Esophagus muscularis mucosa (tissue), 4 donors: Measurements from ENCODE around the gene WNK4. TPM values are rescaled to one million over a fixed set of nuclear protein-coding genes. Genes with fewer than 3 reads are reported as not detected.
A peak's percentile ranks its signal among the peaks of the same experiment; 100 is the strongest.

Source experiments
- DNase-seq: peaks from one replicate; pipeline ENCODE4 v3.0.0-alpha.2; 2017; ENCODE audit errors: extremely low spot score
- H3K27ac ChIP-seq, 4 donors: fragments of 200-600 bp; sonication (generic); replicated peaks in 1 of 4; 1 replicate in 3 of 4; 2 replicates in 1 of 4; pipeline ENCODE4 v1.5.1; 2016 to 2019; ENCODE audit warnings: mild to moderate bottlenecking in 1 of 4
- H3K27me3 ChIP-seq, 4 donors: fragments of 200-600 bp; sonication (generic); one replicate each; pipeline versions ENCODE4 v1.5.1 to v1.6.0; 2016 to 2019
- H3K36me3 ChIP-seq, 4 donors: fragments of 200-600 bp; sonication (generic); one replicate each; pipeline ENCODE4 v1.5.1; 2016 to 2019
- H3K4me1 ChIP-seq, 4 donors: fragments of 200-600 bp; sonication (generic); one replicate each; pipeline ENCODE4 v1.5.1; 2016 to 2019
- H3K4me3 ChIP-seq, 4 donors: fragments of 200-600 bp; sonication (generic); 1 replicate in 2 of 4; 2 replicates in 2 of 4; pipeline ENCODE4 v1.5.1; 2016 to 2019; ENCODE audit warnings: mild to moderate bottlenecking in 4 of 4, moderate library complexity in 1 of 4
- H3K9me3 ChIP-seq, 4 donors: fragments of 200-600 bp; sonication (generic); 1 replicate in 3 of 4; 2 replicates in 1 of 4; pipeline ENCODE4 v1.5.1; 2016 to 2019
- EP300 ChIP-seq: sonication (generic); formaldehyde crosslinking; IDR thresholded peaks from one replicate; pipeline ENCODE4 v1.6.1; 2017; ENCODE audit warnings: antibody characterized with exemption
- POLR2A ChIP-seq: fragments of 450-650 bp; IDR thresholded peaks from one replicate; pipeline ENCODE4 v1.6.1; 2017; ENCODE audit warnings: antibody characterized with exemption, moderate library complexity, mild to moderate bottlenecking, low read depth
- POLR2AphosphoS5 ChIP-seq, 2 donors: sonication (generic); formaldehyde crosslinking; IDR thresholded peaks; one replicate each; pipeline ENCODE4 v1.6.1; 2017; ENCODE audit warnings: antibody characterized with exemption in 2 of 2
- WGBS: methylation state at CpG from one replicate; pipeline ENCODE4 v1.1.5; 2018; 5-methylcytosine and 5-hydroxymethylcytosine counted together
- intact Hi-C: fragments of 100-400 bp; cut with DNase I; formaldehyde crosslinking; loops from one replicate; pipeline ENCODE4 v1.15.1; 2023
- total RNA-seq, 4 donors: library from RNA; depleted of rRNA; stranded (reverse); fragments of >200 nt; gene quantifications; one replicate each; pipeline versions ENCODE4 v1.1.0 to v1.2.1, GENCODE V29; 2016
- TF ChIP-seq, protein P1 (sequence below), 3 experiments: fragments of 200-600 bp in 2 of 3; fragments of 450-650 bp in 1 of 3; sonication (generic) in 2 of 3; IDR thresholded peaks; one replicate each; pipeline ENCODE4 v1.5.1; 2017 to 2019; ENCODE audit warnings: antibody characterized with exemption in 3 of 3, mild to moderate bottlenecking in 2 of 3, moderate library complexity in 1 of 3

The WNK4 gene
- total RNA-seq, 4 donors from 2014 or later, result 0.50 to 2.9 (median 2.1) TPM

DNA sequence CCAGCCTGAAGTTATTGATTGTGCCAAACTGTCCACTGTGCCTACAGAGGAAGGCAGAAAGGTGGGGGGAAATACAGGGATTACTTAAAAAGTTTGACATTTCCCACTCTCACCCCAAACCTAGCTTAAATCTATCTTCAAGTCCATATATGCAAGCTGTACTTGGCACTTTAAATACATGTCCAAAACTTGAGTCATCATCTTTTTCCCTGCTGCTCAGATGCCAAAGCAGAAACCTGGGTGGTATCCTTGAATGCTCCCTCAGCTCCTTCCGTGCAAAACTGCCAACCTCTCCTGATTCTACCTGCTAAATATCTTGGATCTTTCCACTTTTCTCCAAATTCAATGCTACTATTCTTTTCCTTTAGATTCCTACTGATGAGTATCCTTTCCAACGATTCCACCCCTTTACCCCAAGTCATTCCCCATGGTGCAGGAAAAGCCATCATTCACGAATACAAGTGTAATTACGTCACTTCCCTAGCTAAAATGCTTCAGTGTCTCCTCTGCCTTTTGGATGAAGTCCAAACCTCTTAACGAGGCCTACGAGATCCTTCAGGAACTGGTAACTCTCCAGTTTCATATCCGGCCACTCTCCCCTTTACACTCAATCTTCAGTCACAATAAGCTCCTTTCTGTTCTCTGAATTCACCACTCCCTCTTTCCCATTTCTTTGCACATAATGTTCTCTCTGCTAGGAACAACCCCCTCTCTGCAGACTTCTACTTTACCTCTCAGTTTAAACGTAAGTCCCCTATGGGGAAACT lies 34.4 kb downstream of the WNK4 start:
- intact Hi-C loops, result no loop called here

GRCh38 chr17:42817866-42818265 lies 37.5 kb downstream of the WNK4 start:
- intact Hi-C loops, result no loop called here
- no peak for DNase-seq
- TF ChIP-seq POLR2AphosphoS5 (IDR thresholded peaks at IDR 0.05), result no peak
- TF ChIP-seq, protein P1, sequence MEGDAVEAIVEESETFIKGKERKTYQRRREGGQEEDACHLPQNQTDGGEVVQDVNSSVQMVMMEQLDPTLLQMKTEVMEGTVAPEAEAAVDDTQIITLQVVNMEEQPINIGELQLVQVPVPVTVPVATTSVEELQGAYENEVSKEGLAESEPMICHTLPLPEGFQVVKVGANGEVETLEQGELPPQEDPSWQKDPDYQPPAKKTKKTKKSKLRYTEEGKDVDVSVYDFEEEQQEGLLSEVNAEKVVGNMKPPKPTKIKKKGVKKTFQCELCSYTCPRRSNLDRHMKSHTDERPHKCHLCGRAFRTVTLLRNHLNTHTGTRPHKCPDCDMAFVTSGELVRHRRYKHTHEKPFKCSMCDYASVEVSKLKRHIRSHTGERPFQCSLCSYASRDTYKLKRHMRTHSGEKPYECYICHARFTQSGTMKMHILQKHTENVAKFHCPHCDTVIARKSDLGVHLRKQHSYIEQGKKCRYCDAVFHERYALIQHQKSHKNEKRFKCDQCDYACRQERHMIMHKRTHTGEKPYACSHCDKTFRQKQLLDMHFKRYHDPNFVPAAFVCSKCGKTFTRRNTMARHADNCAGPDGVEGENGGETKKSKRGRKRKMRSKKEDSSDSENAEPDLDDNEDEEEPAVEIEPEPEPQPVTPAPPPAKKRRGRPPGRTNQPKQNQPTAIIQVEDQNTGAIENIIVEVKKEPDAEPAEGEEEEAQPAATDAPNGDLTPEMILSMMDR (IDR thresholded peaks at IDR 0.05), result no peak
- no peak for TF ChIP-seq POLR2A
- no peak for TF ChIP-seq EP300
- 80% methylated on average over 1 of the region's 1 CpG for WGBS
- Histone ChIP-seq H3K36me3 (peaks cover 48 to 95% (median 91%) of the 10 kb centered on the region in 4 donors), H3K4me1 (peaks cover 16 to 37% (median 32%) of the 10 kb centered on the region in 4 donors), H3K4me3 (no peak overlapping the region), H3K9me3 (no peaks in the 10 kb centered on the region), H3K27me3 (no peaks in the 10 kb centered on the region), H3K27ac (no peak overlapping the region)

More for the DNA sequence above, 34.4 kb downstream of the WNK4 start:
- no peak for DNase-seq
- TF ChIP-seq, protein P1 (IDR thresholded peaks at IDR 0.05), result no peak
- TF ChIP-seq POLR2AphosphoS5 (IDR thresholded peaks at IDR 0.05), result no peak
- no peak for TF ChIP-seq POLR2A
- TF ChIP-seq EP300, result no peak
- 39% methylated on average over 8 of the region's 8 CpGs for WGBS
- peaks cover 10 to 24% (median 23%) of the 10 kb centered on the region in 4 donors for H3K4me1 ChIP-seq
- H3K27ac ChIP-seq, result peak overlapping the region; percentile 56 to 68 (median 62)
- H3K4me3 ChIP-seq, result no peak overlapping the region
- H3K36me3 ChIP-seq, result peaks cover 61 to 98% (median 93%) of the 10 kb centered on the region in 4 donors
- H3K9me3 ChIP-seq, result no peaks in the 10 kb centered on the region
- H3K27me3 ChIP-seq, result no peaks in the 10 kb centered on the region

- no peak overlapping the region for H3K4me3 ChIP-seq
- DNase-seq, result no peak
- no peak overlapping the region for H3K27ac ChIP-seq
- peaks cover 21 to 42% (median 38%) of the 10 kb centered on the region in 4 donors for H3K4me1 ChIP-seq
- TF ChIP-seq POLR2AphosphoS5 (IDR thresholded peaks at IDR 0.05) (no peak), POLR2A (no peak), EP300 (no peak)
- TF ChIP-seq, protein P1 (IDR thresholded peaks at IDR 0.05), result no peak
- intact Hi-C loops, result no loop called here
- peaks cover 43 to 90% (median 86%) of the 10 kb centered on the region in 4 donors for H3K36me3 ChIP-seq
- WGBS, result 86% methylated on average over 5 of the region's 5 CpGs
- H3K9me3 ChIP-seq, result no peaks in the 10 kb centered on the region
- H3K27me3 ChIP-seq, result no peaks in the 10 kb centered on the region
Measured at GRCh38 chr17:42818379-42818778, 38.0 kb downstream of the WNK4 start.

DNA sequence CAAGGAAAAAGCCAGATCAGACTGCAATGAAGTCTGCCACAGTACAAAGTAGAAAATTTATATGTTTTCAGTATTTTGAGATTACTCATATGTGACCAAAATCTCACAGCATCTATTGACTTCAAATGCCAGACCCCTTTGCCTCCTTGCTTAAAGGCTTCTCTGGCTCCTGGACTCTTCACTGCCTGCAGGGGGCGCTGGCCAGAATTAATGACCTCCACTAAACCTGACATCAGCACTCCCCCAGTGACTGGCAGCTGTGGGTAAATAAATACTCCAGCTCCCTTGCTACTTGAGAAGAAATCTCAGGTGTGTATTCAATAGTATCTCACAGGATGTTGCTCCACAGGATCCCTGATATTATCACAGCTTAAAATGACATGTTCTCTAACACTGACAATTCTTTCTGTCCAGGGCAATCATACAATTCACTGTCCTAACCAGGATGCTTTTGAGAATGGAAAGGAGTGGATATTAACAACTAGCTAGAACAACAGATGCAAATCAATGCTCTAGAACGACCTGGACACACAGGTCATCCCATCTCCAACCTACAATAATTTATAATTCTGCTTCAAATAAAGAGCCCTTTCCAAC lies 39.6 kb downstream of the WNK4 start:
- Histone ChIP-seq H3K9me3 (no peaks in the 10 kb centered on the region), H3K36me3 (peaks cover 41 to 73% (median 70%) of the 10 kb centered on the region in 4 donors), H3K27ac (no peak overlapping the region), H3K27me3 (no peaks in the 10 kb centered on the region), H3K4me3 (no peak overlapping the region), H3K4me1 (peaks cover 21 to 36% (median 32%) of the 10 kb centered on the region in 4 donors)
- TF ChIP-seq, protein P1 (IDR thresholded peaks at IDR 0.05), result peak; percentile 39 to 73 (median 42)
- TF ChIP-seq EP300, result no peak
- DNase-seq, result no peak
- 34% methylated on average over 2 of the region's 2 CpGs for WGBS
- intact Hi-C loops, result loop anchor here (5.0 kb wide), 2 partner anchors 38 to 98 kb away; partner anchors contain the start of gene WNK4
